IMR-90 (cell line): ENCODE results near the gene UGT1A3. TPM values are rescaled to one million over a fixed set of nuclear protein-coding genes. Genes with fewer than 3 reads are reported as not detected.

Experiments used
- ATAC-seq: fragments of 200-7000 bp; cut with Tn5 transposase; 2 replicates; pipeline ENCODE4 v1.9.1; 2020; ENCODE audit warnings: low read depth, mild to moderate bottlenecking, moderate library complexity
- BruUV-seq: library from RNA; stranded (reverse); fragments of 400-500 nt; replicated peaks from 2 replicates; lab custom pipeline; 2021; lab: Mats Ljungman, UMichigan
- CTCF ChIA-PET: fragments of 300-600 bp; formaldehyde crosslinking; extraction: SDS; loops from one replicate; lab custom pipeline; 2021; ENCODE audit warnings: antibody characterized with exemption; lab: Yijun Ruan, JAX
- POLR2A ChIA-PET: fragments of 300-600 bp; sonication (Branson Sonifier 250); formaldehyde crosslinking; loops from one replicate; lab custom pipeline; 2022; ENCODE audit warnings: antibody characterized with exemption; ENCODE audit not compliant: unreplicated experiment; lab: Charles Lee
- DNase-seq: peaks from one replicate; pipeline ENCODE4 v3.0.0; 2013
- H2AFZ ChIP-seq: replicated peaks from 2 replicates; pipeline ENCODE3; 2013; ENCODE audit warnings: low read length, mild to moderate bottlenecking; ENCODE audit not compliant: poor library complexity
- H2AK5ac ChIP-seq: 2 replicates; pipeline ENCODE4 v1.6.1; 2013; ENCODE audit warnings: low read depth, low read length, inconsistent platforms
- H2AK9ac ChIP-seq: replicated peaks from 2 replicates; pipeline ENCODE3; 2013; ENCODE audit warnings: mild to moderate bottlenecking, low read depth, low read length, moderate library complexity; ENCODE audit not compliant: poor library complexity
- H2BK120ac ChIP-seq: 2 replicates; pipeline ENCODE4 v1.6.1; 2013; ENCODE audit warnings: low read depth, low read length, inconsistent platforms
- H2BK15ac ChIP-seq: 3 replicates; pipeline ENCODE4 v1.6.1; 2013; ENCODE audit warnings: low read depth, low read length, inconsistent platforms
- H2BK20ac ChIP-seq: 2 replicates; pipeline ENCODE4 v1.6.1; 2013; ENCODE audit warnings: low read depth, mild to moderate bottlenecking, inconsistent platforms, low read length, moderate library complexity
- H2BK5ac ChIP-seq: 2 replicates; pipeline ENCODE4 v1.6.1; 2013; ENCODE audit warnings: mild to moderate bottlenecking, low read depth, low read length, inconsistent platforms; ENCODE audit not compliant: poor library complexity, severe bottlenecking
- H3K14ac ChIP-seq: replicated peaks from 2 replicates; pipeline ENCODE4 v1.6.1; 2013; ENCODE audit warnings: low read depth, low read length, inconsistent platforms
- H3K18ac ChIP-seq: 2 replicates; pipeline ENCODE4 v1.6.1; 2013; ENCODE audit warnings: low read depth, low read length, control low read depth
- H3K23ac ChIP-seq: 2 replicates; pipeline ENCODE4 v1.6.1; 2013; ENCODE audit warnings: low read depth, low read length, inconsistent platforms
- H3K27ac ChIP-seq: 2 replicates; pipeline ENCODE4 v1.5.1; 2013; ENCODE audit warnings: mild to moderate bottlenecking, control low read depth, low read length; ENCODE audit not compliant: insufficient read depth
- H3K27me3 ChIP-seq: 2 replicates; pipeline ENCODE4 v1.6.1; 2013; ENCODE audit warnings: low read length; ENCODE audit not compliant: control insufficient read depth, insufficient read depth
- H3K36me3 ChIP-seq: 2 replicates; pipeline ENCODE4 v1.6.1; 2013; ENCODE audit warnings: low read length, mixed read lengths; ENCODE audit not compliant: control insufficient read depth, insufficient read depth
- H3K4ac ChIP-seq: 2 replicates; pipeline ENCODE4 v1.6.1; 2013; ENCODE audit warnings: low read depth, low read length, inconsistent platforms
- H3K4me1 ChIP-seq: 2 replicates; pipeline ENCODE4 v1.6.1; 2013; ENCODE audit warnings: low read length, mixed read lengths; ENCODE audit not compliant: control insufficient read depth, insufficient read depth
- H3K4me2 ChIP-seq: 2 replicates; pipeline ENCODE4 v1.6.1; 2013; ENCODE audit warnings: low read depth, mild to moderate bottlenecking, control low read depth, low read length, moderate library complexity
- H3K4me3 ChIP-seq: 2 replicates; pipeline ENCODE4 v1.5.1; 2013; ENCODE audit warnings: low read depth, mild to moderate bottlenecking, control low read depth, low read length, moderate library complexity; ENCODE audit not compliant: insufficient read depth
- H3K56ac ChIP-seq: 2 replicates; pipeline ENCODE4 v1.6.1; 2013; ENCODE audit warnings: low read length, inconsistent platforms; ENCODE audit not compliant: insufficient read depth; ENCODE audit errors: extremely low read depth
- H3K79me1 ChIP-seq, 2 experiments: 2 replicates each; pipeline ENCODE4 v1.6.1; 2013; ENCODE audit warnings: low read length in 2 of 2, inconsistent platforms in 1 of 2, low read depth in 1 of 2
- H3K9ac ChIP-seq: 2 replicates; pipeline ENCODE4 v1.6.1; 2013; ENCODE audit warnings: low read depth, low read length, control low read depth
- H3K9me1 ChIP-seq: 2 replicates; pipeline ENCODE4 v1.6.1; 2013; ENCODE audit warnings: low read length, inconsistent platforms; ENCODE audit not compliant: insufficient read depth
- H3K9me3 ChIP-seq: 2 replicates; pipeline ENCODE4 v1.6.1; 2013; ENCODE audit warnings: low read length; ENCODE audit not compliant: control insufficient read depth, insufficient read depth
- H4K20me1 ChIP-seq: 2 replicates; pipeline ENCODE4 v1.6.1; 2013; ENCODE audit warnings: low read length, inconsistent platforms; ENCODE audit not compliant: insufficient read depth
- H4K5ac ChIP-seq: 2 replicates; pipeline ENCODE4 v1.6.1; 2013; ENCODE audit warnings: mild to moderate bottlenecking, low read depth, low read length, control low read depth
- H4K8ac ChIP-seq, 2 experiments: 2 replicates each; pipeline ENCODE4 v1.6.1; 2013; ENCODE audit warnings: low read depth in 2 of 2, low read length in 2 of 2, control low read depth in 1 of 2, inconsistent platforms in 1 of 2
- H4K91ac ChIP-seq: 2 replicates; pipeline ENCODE4 v1.6.1; 2013; ENCODE audit warnings: low read depth, low read length, inconsistent platforms; ENCODE audit not compliant: insufficient read depth
- CHD1 ChIP-seq: IDR thresholded peaks from 2 replicates; pipeline ENCODE4 v1.6.1; 2012; ENCODE audit warnings: low read depth, low read length, improper control_type of control experiment
- MAZ ChIP-seq: IDR thresholded peaks from 2 replicates; pipeline ENCODE4 v1.6.1; 2012; ENCODE audit warnings: low read depth, mild to moderate bottlenecking, low read length, improper control_type of control experiment, moderate library complexity, borderline replicate concordance
- POLR2A ChIP-seq: IDR thresholded peaks from 2 replicates; pipeline ENCODE4 v1.6.1; 2012; ENCODE audit warnings: mild to moderate bottlenecking, low read depth, low read length
- RAD21 ChIP-seq: IDR thresholded peaks from 2 replicates; pipeline ENCODE4 v1.6.1; 2012; ENCODE audit warnings: low read length, improper control_type of control experiment
- WGBS, 2 experiments: methylation state at CpG; one replicate each; pipeline versions ENCODE4 v1.1.5 to v1.1.7; 2013; ENCODE audit warnings: missing lambda C conversion rate in 2 of 2; ENCODE audit not compliant: insufficient read length in 1 of 2; ENCODE audit errors: extremely low coverage in 2 of 2; 5-methylcytosine and 5-hydroxymethylcytosine counted together
- dilution Hi-C: fragments of 300-500 bp; cut with HindIII; formaldehyde crosslinking; loops from one replicate; pipeline ENCODE4 v1.14.3; 2018; ENCODE audit warnings: low sequenced_read_pairs; ENCODE audit not compliant: unreplicated experiment
- in situ Hi-C: fragments of 300-500 bp; cut with MboI; formaldehyde crosslinking; loops from 3 replicates; pipeline ENCODE4 v1.14.3; 2019; ENCODE audit warnings: low sequenced_read_pairs, inconsistent platforms, mixed read lengths
- intact Hi-C: fragments of 100-400 bp; cut with micrococcal nuclease; formaldehyde crosslinking; loops from 2 replicates; pipeline ENCODE4 v1.10.0; 2022
- polyA plus RNA-seq, 3 experiments: library from polyadenylated mRNA; depleted of rRNA; stranded (reverse); fragments of >200 nt; gene quantifications; 2 replicates each; pipeline ENCODE4 v1.2.3, GENCODE V29; 2012; ENCODE audit warnings: low replicate concordance in 1 of 3
- total RNA-seq: library from RNA; depleted of rRNA; stranded (reverse); fragments of >200 nt; gene quantifications from 2 replicates; pipeline ENCODE4 v1.2.3, GENCODE V29; 2012
- TF ChIP-seq, protein P1 (sequence below): fragments of 150-350 bp; IDR thresholded peaks from 2 replicates; pipeline ENCODE4 v1.6.1; 2016; ENCODE audit warnings: low read depth, mild to moderate bottlenecking, low read length, moderate library complexity, borderline replicate concordance

The UGT1A3 gene
- total and polyA plus RNA-seq, 2 of the 4 experiments (the other 2 are of a cell fraction) = not detected

DNA sequence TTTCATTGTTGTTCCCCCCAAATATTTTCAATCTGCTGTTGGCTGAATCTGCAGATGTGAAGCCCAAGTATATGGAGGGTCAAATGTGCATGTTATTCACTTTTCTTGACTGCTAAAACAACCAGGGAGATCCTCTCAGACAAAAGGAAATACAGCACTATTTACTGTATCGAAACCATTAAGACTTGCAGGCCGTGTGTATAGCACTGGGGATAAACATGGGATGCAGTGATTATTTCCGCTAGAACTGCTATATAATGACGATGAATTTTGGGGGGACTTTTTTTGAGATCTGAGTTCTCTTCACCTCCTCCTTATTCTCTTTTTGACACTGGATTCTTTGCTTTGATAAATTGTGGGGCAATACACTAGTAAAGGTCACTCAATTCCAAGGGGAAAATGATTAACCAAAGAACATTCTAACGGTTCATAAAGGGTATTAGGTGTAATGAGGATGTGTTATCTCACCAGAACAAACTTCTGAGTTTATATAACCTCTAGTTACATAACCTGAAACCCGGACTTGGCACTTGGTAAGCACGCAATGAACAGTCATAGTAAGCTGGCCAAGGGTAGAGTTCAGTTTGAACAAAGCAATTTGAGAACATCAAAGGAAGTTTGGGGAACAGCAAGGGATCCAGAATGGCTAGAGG is 27.7 kb downstream of the UGT1A3 start:
- H2BK5ac ChIP-seq = no peak overlapping the region
- no peaks in the 10 kb centered on the region for H4K20me1 ChIP-seq
- no peak overlapping the region for H3K4ac ChIP-seq
- H3K79me1 ChIP-seq = no peaks in the 10 kb centered on the region
- no peak overlapping the region for H4K5ac ChIP-seq
- no peak for TF ChIP-seq RAD21
- TF ChIP-seq POLR2A = no peak
- TF ChIP-seq, protein P1, sequence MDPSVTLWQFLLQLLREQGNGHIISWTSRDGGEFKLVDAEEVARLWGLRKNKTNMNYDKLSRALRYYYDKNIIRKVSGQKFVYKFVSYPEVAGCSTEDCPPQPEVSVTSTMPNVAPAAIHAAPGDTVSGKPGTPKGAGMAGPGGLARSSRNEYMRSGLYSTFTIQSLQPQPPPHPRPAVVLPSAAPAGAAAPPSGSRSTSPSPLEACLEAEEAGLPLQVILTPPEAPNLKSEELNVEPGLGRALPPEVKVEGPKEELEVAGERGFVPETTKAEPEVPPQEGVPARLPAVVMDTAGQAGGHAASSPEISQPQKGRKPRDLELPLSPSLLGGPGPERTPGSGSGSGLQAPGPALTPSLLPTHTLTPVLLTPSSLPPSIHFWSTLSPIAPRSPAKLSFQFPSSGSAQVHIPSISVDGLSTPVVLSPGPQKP = no peak
- no peak for TF ChIP-seq CHD1
- no peak for TF ChIP-seq MAZ
- H3K18ac ChIP-seq = no peak overlapping the region
- dilution Hi-C loops = no loop called here
- no peak overlapping the region for H2BK120ac ChIP-seq
- no peak overlapping the region for H3K27ac ChIP-seq
- H2AFZ ChIP-seq = no peak overlapping the region
- peaks cover 3% of the 10 kb centered on the region for H3K4me1 ChIP-seq
- no peak overlapping the region for H3K56ac ChIP-seq
- H3K9me1 ChIP-seq = no peaks in the 10 kb centered on the region
- no peak for ATAC-seq
- no peak overlapping the region for H2BK15ac ChIP-seq
- no peaks in the 10 kb centered on the region; the same call in 1 of the 2 replicates for H3K9me3 ChIP-seq
- in situ Hi-C loops = no loop called here
- no peak for DNase-seq
- no peaks in the 10 kb centered on the region for H3K36me3 ChIP-seq
- no peak overlapping the region for H4K8ac ChIP-seq
- POLR2A ChIA-PET = no interaction called here
- no peak overlapping the region for H3K4me2 ChIP-seq
- no peak overlapping the region for H2BK20ac ChIP-seq
- intact Hi-C loops = no loop called here
- H3K14ac ChIP-seq = no peak overlapping the region
- WGBS, 2 experiments = no CpG with 5 or more reads among the region's 7 CpGs
- no peaks in the 10 kb centered on the region for H3K27me3 ChIP-seq
- H3K4me3 ChIP-seq = no peak overlapping the region
- H3K23ac ChIP-seq = no peak overlapping the region
- no peak overlapping the region for H2AK9ac ChIP-seq
- CTCF ChIA-PET = no interaction called here
- no peak overlapping the region for H3K9ac ChIP-seq
- BruUV-seq = no TSS peak
- no peak overlapping the region for H4K91ac ChIP-seq
- no peak overlapping the region for H2AK5ac ChIP-seq
